Mesenchymal stem cell (in vitro differentiated cells and primary cell): Measurements from ENCODE around the gene ANKRD10.

Experiments used
- DNase-seq: peaks from one replicate; pipeline ENCODE4 v3.0.0-alpha.2; 2013
- H2AFZ ChIP-seq: one replicate; pipeline ENCODE4 v1.6.1; 2013; ENCODE audit warnings: low read depth, mild to moderate bottlenecking, control low read depth, inconsistent platforms, low read length, moderate library complexity
- H2AK5ac ChIP-seq: 2 replicates; pipeline ENCODE4 v1.6.1; 2013; ENCODE audit warnings: low read length, moderate library complexity, mild to moderate bottlenecking, inconsistent platforms; ENCODE audit not compliant: severe bottlenecking
- H2BK120ac ChIP-seq: one replicate; pipeline ENCODE4 v1.6.1; 2013; ENCODE audit warnings: low read depth, mild to moderate bottlenecking, inconsistent platforms, low read length, moderate library complexity
- H2BK12ac ChIP-seq, 2 experiments: one replicate each; pipeline ENCODE4 v1.6.1; 2013; ENCODE audit warnings: inconsistent platforms in 2 of 2, low read length in 2 of 2, mild to moderate bottlenecking in 2 of 2, moderate library complexity in 2 of 2, control low read depth in 1 of 2
- H2BK15ac ChIP-seq: one replicate; pipeline ENCODE4 v1.6.1; 2013; ENCODE audit warnings: mild to moderate bottlenecking, low read depth, inconsistent platforms; ENCODE audit not compliant: poor library complexity, severe bottlenecking
- H2BK5ac ChIP-seq: 2 replicates; pipeline ENCODE4 v1.6.1; 2013; ENCODE audit warnings: low read depth, mild to moderate bottlenecking, low read length, control low read depth, inconsistent platforms; ENCODE audit not compliant: poor library complexity, severe bottlenecking
- H3K14ac ChIP-seq, 2 experiments: one replicate each; pipeline ENCODE4 v1.6.1; 2013; ENCODE audit warnings: inconsistent platforms in 2 of 2, low read length in 2 of 2, control low read depth in 1 of 2, mild to moderate bottlenecking in 1 of 2, moderate library complexity in 1 of 2
- H3K18ac ChIP-seq, 2 experiments: one replicate each; pipeline ENCODE4 v1.6.1; 2013; ENCODE audit warnings: inconsistent platforms in 2 of 2, low read length in 2 of 2, control low read depth in 1 of 2, low read depth in 1 of 2, mild to moderate bottlenecking in 1 of 2
- H3K23ac ChIP-seq, 2 experiments: one replicate each; pipeline ENCODE4 v1.6.1; 2013; ENCODE audit warnings: inconsistent platforms in 2 of 2, low read length in 2 of 2, mild to moderate bottlenecking in 2 of 2, moderate library complexity in 2 of 2, control low read depth in 1 of 2
- H3K27ac ChIP-seq: 2 replicates; pipeline ENCODE4 v1.5.1; 2013; ENCODE audit warnings: mild to moderate bottlenecking, moderate library complexity, low read length, control low read depth, inconsistent platforms; ENCODE audit not compliant: poor library complexity, severe bottlenecking
- H3K27me3 ChIP-seq, 2 experiments: 2 replicates each; pipeline versions ENCODE4 v1.6.1 to v1.7.0; 2013; ENCODE audit warnings: low read length in 2 of 2, mild to moderate bottlenecking in 2 of 2, moderate library complexity in 2 of 2, control low read depth in 1 of 2, inconsistent platforms in 1 of 2; ENCODE audit not compliant: control insufficient read depth in 1 of 2, insufficient read depth in 1 of 2
- H3K36me3 ChIP-seq, 2 experiments: 2 replicates each; pipeline versions ENCODE4 v1.6.1 to v1.7.0; 2013; ENCODE audit warnings: low read length in 2 of 2, control low read depth in 1 of 2, inconsistent platforms in 1 of 2, low read depth in 1 of 2, mild to moderate bottlenecking in 1 of 2; ENCODE audit not compliant: insufficient read depth in 2 of 2, control insufficient read depth in 1 of 2
- H3K4ac ChIP-seq, 2 experiments: one replicate each; pipeline ENCODE4 v1.6.1; 2013; ENCODE audit warnings: inconsistent platforms in 2 of 2, low read length in 2 of 2, mild to moderate bottlenecking in 2 of 2, moderate library complexity in 2 of 2, control low read depth in 1 of 2, low read depth in 1 of 2
- H3K4me1 ChIP-seq: 2 replicates; pipeline ENCODE4 v1.6.1; 2013; ENCODE audit warnings: low read depth, low read length, control low read depth; ENCODE audit not compliant: control insufficient read depth, insufficient read depth
- H3K4me2 ChIP-seq: 2 replicates; pipeline ENCODE4 v1.6.1; 2013; ENCODE audit warnings: low read length, mild to moderate bottlenecking, inconsistent platforms; ENCODE audit not compliant: poor library complexity, severe bottlenecking
- H3K4me3 ChIP-seq, 2 experiments: 2 replicates each; pipeline versions ENCODE4 v1.5.1 to v1.7.0; 2013; ENCODE audit warnings: low read length in 2 of 2, mild to moderate bottlenecking in 2 of 2, control low read depth in 1 of 2, low read depth in 1 of 2; ENCODE audit not compliant: insufficient read depth in 1 of 2
- H3K79me1 ChIP-seq: replicated peaks from 2 replicates; pipeline ENCODE4 v1.6.1; 2013; ENCODE audit warnings: mild to moderate bottlenecking, control low read depth, low read length, inconsistent platforms; ENCODE audit not compliant: poor library complexity, severe bottlenecking
- H3K9ac ChIP-seq: 2 replicates; pipeline ENCODE4 v1.7.0; 2013; ENCODE audit warnings: mild to moderate bottlenecking, low read length, moderate library complexity
- H3K9me3 ChIP-seq: 2 replicates; pipeline ENCODE4 v1.7.0; 2013; ENCODE audit warnings: mild to moderate bottlenecking, low read length; ENCODE audit not compliant: control insufficient read depth
- H4K8ac ChIP-seq: one replicate; pipeline ENCODE4 v1.6.1; 2013; ENCODE audit warnings: inconsistent platforms, mild to moderate bottlenecking, low read length, moderate library complexity
- H4K91ac ChIP-seq: one replicate; pipeline ENCODE4 v1.6.1; 2013; ENCODE audit warnings: mild to moderate bottlenecking, low read length, inconsistent platforms
- WGBS: methylation state at CpG from one replicate; pipeline ENCODE4 v1.1.7; 2013; ENCODE audit warnings: mixed read lengths; 5-methylcytosine and 5-hydroxymethylcytosine counted together

The ANKRD10 gene

GRCh38 chr13:110902370-110902769, 12.5 kb downstream of the ANKRD10 start:
- Histone ChIP-seq H3K4me3 (no peak overlapping the region), H3K23ac (no peak overlapping the region), H4K8ac (no peak overlapping the region), H2BK120ac (no peak overlapping the region), H2AFZ (no peak overlapping the region), H2BK5ac (no peak overlapping the region), H3K4ac (no peak overlapping the region), H3K79me1 (peaks cover 14% of the 10 kb centered on the region), H2BK12ac (no peak overlapping the region), H4K91ac (no peak overlapping the region), H3K9ac (no peak overlapping the region), H3K4me2 (no peak overlapping the region), H2AK5ac (no peak overlapping the region), H3K18ac (no peak overlapping the region), H3K9me3 (no peaks in the 10 kb centered on the region), H3K27me3 (no peaks in the 10 kb centered on the region), H3K36me3 (peaks cover 3 to 88% of the 10 kb centered on the region in 2 experiments), H3K14ac (no peak overlapping the region), H3K4me1 (peaks cover 2% of the 10 kb centered on the region), H2BK15ac (no peak overlapping the region), H3K27ac (no peak overlapping the region)
- DNase-seq = peak; percentile 52
- 100% methylated on average over 1 of the region's 2 CpGs for WGBS

GRCh38 chr13:110897521-110897920, 17.3 kb downstream of the ANKRD10 start:
- Histone ChIP-seq H2AFZ (no peak overlapping the region), H3K9ac (no peak overlapping the region), H2AK5ac (no peak overlapping the region), H3K4me1 (no peaks in the 10 kb centered on the region), H3K4ac (no peak overlapping the region), H3K4me2 (no peak overlapping the region), H2BK12ac (no peak overlapping the region), H3K27ac (no peak overlapping the region), H3K27me3 (no peaks in the 10 kb centered on the region), H4K8ac (no peak overlapping the region), H3K79me1 (peaks cover 24% of the 10 kb centered on the region), H3K23ac (no peak overlapping the region), H3K14ac (no peak overlapping the region), H2BK15ac (no peak overlapping the region), H3K4me3 (no peak overlapping the region), H3K36me3 (peaks cover 3 to 86% of the 10 kb centered on the region in 2 experiments), H3K9me3 (no peaks in the 10 kb centered on the region), H2BK5ac (no peak overlapping the region), H2BK120ac (no peak overlapping the region), H3K18ac (no peak overlapping the region), H4K91ac (no peak overlapping the region)
- WGBS = 80% methylated on average over 4 of the region's 6 CpGs
- no peak for DNase-seq

- H2BK120ac ChIP-seq = no peak overlapping the region
- no peak overlapping the region for H4K8ac ChIP-seq
- no peak overlapping the region for H3K9ac ChIP-seq
- H3K18ac ChIP-seq = no peak overlapping the region
- H4K91ac ChIP-seq = no peak overlapping the region
- no peak overlapping the region for H2BK15ac ChIP-seq
- no peak overlapping the region for H3K23ac ChIP-seq
- H3K9me3 ChIP-seq = no peaks in the 10 kb centered on the region
- H2BK5ac ChIP-seq = no peak overlapping the region
- no peak overlapping the region for H3K14ac ChIP-seq
- no peaks in the 10 kb centered on the region for H3K4me1 ChIP-seq
- no peak overlapping the region for H2BK12ac ChIP-seq
- no peak overlapping the region for H3K4ac ChIP-seq
- H2AK5ac ChIP-seq = no peak overlapping the region
- WGBS = no CpG with 5 or more reads among the region's 1 CpG
- no peak overlapping the region for H3K27ac ChIP-seq
- peaks cover 24% of the 10 kb centered on the region for H3K79me1 ChIP-seq
- no peak overlapping the region for H3K4me3 ChIP-seq
- no peak overlapping the region for H3K4me2 ChIP-seq
- no peak for DNase-seq
- H2AFZ ChIP-seq = no peak overlapping the region
- peaks cover 3 to 84% of the 10 kb centered on the region in 2 experiments for H3K36me3 ChIP-seq
- H3K27me3 ChIP-seq = no peaks in the 10 kb centered on the region
These were observed 17.9 kb downstream of the ANKRD10 start for GRCh38 chr13:110897014-110897413.

- H3K9ac ChIP-seq = no peak overlapping the region
- no peak overlapping the region for H3K4ac ChIP-seq
- no peaks in the 10 kb centered on the region for H3K4me1 ChIP-seq
- no peaks in the 10 kb centered on the region for H3K9me3 ChIP-seq
- H2AK5ac ChIP-seq = no peak overlapping the region
- H4K91ac ChIP-seq = no peak overlapping the region
- 75% methylated on average over 1 of the region's 2 CpGs for WGBS
- no peak overlapping the region for H2BK120ac ChIP-seq
- no peak overlapping the region for H3K14ac ChIP-seq
- H2AFZ ChIP-seq = no peak overlapping the region
- H3K23ac ChIP-seq = no peak overlapping the region
- no peak for DNase-seq
- no peak overlapping the region for H3K18ac ChIP-seq
- peaks cover 14% of the 10 kb centered on the region for H3K79me1 ChIP-seq
- H3K4me3 ChIP-seq = no peak overlapping the region
- H3K36me3 ChIP-seq = peaks cover 3 to 72% of the 10 kb centered on the region in 2 experiments
- H3K4me2 ChIP-seq = no peak overlapping the region
- H3K27ac ChIP-seq = no peak overlapping the region
- H2BK5ac ChIP-seq = no peak overlapping the region
- no peaks in the 10 kb centered on the region for H3K27me3 ChIP-seq
- no peak overlapping the region for H2BK15ac ChIP-seq
- H2BK12ac ChIP-seq = no peak overlapping the region
- H4K8ac ChIP-seq = no peak overlapping the region
These were observed 20.8 kb downstream of the ANKRD10 start for GRCh38 chr13:110894086-110894485.
